GM19452 (cell line): ENCODE measurements around the gene COG4.
"Not testable (repeated sequence)": the region's sequence is repeated elsewhere in the genome, so short reads cannot be mapped to it uniquely, and the experiment has no call there.

Source experiments
- ATAC-seq: cut with Tn5 transposase; IDR thresholded peaks from one replicate; pipeline ENCODE4 v1.9.1; 2021; ENCODE audit not compliant: unreplicated experiment

Gene COG4

DNA sequence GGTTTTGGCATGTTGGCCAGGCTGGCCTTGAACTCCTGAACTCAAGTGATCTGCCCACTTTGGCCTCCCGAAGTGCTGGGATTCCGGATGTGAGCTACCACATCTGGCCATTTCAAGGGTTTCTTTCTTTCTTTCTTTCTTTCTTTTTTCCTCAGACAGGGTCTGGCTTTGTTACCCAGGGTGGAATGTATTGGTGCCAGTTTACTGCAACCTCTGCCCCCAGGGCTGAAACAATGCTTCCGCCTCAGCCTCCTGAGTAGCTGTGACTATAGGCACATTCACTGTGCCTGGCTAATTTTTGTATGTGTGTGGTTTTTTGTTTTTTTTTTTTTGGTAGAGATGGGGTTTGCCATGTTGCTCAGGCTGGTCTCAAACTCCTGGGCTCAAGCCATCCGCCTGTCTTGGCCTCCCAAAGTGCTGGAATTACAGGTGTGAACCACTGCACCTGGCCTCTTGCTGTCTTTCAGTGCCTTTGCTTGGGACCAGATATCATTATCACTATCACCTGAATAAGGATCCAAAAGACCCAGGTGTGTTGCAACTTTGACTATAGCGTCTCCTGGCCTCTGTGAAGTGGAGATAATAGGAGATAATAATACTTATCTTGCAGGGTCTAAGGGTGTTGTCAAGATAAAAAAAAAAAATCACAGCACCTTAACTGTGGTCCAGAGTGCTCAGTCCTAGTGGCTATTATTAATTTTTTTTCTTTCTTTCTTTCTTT, 65.7 kb downstream of the COG4 start:
- no peak for ATAC-seq

DNA sequence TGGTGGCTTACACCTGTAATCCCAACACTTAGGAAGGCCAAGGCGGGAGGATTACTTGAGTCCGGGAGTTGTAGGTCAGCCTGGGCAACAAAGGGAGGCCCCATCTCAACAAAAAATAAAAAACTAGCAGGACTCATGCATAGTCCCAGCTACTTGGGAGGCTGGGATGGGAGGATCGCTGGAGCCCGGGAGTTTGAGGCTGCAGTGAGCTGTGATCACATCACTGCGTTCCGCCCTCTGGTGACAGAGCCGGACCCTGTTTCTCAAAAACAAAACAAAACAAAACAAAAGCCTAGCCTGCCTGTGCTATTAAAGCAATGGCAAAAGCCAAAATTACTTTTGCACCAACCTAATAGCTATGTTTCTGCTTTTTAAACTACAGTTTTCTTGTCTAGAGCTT, 67.4 kb downstream of the COG4 start:
- ATAC-seq = no peak

DNA sequence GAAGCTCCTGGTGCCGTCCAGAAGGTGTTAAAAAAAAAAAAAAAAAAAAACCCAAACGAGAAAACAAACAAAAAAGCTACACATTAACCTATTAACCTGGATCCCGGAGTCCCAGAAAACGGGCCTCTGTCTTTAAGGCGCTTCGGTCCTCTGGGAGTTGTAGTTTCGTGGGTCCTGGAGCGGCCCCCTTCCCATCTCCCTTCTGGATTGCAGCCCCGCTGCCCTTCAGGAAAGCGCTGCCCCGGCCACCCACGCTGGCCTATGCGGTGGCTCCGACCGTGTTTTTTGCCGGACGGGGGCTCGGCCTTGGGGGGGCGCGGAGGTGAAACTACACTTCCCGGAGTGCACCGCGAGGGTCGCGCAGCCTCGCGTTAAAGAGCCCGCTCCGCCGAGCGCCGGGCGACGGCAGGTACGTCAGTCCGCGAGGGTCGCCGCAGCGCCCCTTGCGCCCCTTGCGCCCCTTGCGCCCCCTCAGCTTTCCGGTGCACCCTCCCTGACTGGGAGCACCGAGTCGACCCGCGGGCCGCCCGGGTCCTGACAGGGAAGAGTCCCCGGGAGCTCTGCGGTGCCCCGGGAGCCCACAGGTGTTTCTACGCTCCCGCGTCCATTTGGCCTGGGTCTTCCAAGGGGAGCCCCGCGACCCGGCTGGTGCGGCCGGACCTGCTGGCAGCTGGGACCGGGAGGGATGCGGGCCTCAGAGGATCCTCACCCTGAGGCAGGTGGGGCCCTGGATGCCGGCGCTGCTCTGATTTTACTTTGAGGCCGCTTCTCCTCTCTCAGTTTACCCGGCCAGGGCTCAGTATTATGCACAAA, 68.9 kb downstream of the COG4 start, which contains the start of gene FCSK:
FCSK (plus strand) TSS at position 374 of the 813 bp plus-strand sequence. CDS start 8,596 bp downstream, outside the sequence.
- peak; percentile 92 for ATAC-seq

DNA sequence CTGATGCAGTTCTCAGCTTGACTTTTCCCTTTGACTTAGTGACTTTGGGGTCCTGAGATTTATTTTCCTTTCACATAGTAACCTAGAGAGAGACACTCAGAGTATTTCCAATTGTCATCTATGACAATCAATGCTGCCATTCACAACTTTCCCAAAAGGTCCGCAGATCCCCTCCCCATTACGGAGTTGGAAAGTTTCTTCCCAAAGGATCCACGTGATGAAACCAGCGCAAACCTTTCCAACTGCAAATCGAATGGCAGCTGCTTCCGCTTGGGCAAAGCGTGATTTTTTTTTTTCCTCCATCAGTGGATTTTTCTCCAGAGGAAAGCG, 69.5 kb downstream of the COG4 start:
- no peak for ATAC-seq

DNA sequence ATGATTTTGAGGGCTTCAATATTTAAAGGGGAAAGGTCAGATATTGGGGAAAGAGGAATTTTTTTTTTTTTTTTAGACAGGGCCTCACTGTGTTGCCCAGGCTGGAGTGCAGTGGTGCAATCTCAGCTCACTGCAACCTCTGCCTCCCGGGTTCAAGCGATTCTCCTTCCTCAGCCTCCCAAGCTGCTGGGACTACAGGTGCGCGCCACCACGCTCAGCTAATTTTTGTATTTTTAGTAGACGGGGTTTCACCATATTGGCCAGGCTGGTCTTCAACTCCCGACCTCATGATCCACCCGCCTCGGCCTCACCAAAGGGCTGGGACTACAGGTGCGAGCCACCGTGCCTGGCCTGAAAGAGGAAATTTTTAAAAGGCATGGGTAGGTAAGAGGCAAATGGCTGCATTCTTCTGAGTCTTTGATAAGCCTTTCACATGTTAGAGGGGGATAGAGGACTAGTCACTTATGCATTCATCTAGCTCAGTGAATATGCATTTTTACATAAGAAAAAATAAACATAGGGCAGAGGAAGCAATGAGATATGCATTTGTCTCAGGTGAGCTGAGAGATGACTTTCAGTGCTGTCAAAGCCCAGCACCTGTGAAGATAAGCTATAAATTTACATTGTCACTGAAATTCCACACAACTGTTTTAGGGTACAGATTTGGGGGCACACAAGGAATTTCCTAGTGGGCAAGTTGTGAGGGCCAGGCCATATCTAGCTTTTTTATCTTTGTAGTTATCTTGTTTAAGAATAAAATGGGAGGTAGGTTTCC, 70.0 kb downstream of the COG4 start:
- ATAC-seq = no peak

DNA sequence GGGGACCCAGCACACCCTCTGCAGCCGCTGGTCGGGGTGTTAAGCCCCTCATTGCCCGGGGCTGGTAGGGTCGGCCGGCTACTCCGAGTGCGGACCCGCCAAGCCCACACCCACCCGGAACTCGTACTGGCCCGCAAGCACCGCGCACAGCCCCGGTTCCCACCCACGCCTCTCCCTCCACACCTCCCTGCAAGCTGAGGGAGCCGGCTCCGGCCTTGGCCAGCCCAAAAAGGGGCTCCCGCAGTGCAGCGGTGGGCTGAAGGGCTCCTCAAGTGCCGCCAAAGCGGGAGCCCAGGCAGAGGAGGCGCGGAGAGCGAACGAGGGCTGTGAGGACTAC, 72.4 kb downstream of the COG4 start:
- ATAC-seq = not testable (repeated sequence)

DNA sequence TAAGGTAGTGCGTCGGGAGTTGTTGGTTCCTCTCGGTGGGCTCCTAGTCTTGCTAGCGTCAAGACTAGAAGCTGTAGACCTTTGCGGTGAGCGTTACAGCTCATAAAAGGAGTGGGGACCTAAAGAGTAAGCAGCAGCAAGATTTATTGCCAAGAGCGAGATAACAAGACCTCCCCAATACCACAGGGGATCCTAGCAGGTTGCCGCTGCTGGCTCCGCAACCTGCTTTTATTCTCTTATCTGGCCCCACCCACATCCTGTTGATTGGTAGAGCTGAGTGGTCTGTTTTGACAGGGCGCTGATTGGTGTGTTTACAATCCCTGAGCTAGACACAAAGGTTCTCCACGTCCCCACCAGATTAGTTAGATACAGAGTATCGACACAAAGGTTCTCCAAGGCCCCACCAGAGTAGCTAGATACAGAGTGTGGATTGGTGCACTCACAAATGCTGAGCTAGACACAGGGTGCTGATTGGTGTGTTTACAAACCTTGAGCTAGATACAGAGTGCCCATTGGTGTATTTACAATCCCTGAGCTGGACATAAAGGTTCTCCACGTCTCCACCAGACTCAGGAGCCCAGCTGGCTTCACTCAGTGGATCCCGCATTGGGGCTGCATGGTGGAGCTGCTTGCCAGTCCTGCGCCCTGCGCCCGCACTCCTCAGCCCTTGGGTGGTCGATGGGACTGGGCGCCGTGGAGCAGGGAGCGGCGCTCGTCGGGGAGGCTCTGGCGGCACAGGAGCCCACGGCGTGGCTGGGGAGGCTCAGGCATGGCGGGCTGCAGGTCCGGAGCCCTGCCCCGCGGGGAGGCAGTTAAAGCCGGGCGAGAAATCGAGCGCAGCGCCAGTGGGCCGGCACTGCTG, 73.0 kb downstream of the COG4 start:
- not testable (repeated sequence) for ATAC-seq

DNA sequence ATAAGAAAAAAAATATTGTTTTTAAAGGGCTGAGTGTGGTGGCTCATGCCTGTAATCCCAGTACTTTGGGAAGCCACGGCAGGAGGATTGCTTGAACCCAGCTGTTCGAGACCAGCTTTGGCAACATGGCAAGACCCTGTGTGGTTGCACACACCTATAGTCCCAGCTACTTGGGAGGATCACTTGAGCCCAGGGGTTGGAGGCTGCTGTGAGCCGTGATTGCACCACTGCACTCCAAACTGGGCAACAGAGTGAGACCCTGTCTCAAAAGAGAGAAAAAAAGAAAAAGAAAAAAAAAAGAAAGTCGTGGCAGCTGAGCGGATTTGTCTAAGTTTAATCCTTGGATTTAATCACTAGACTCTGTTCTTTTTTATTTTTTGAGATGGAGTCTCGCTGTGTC, 75.3 kb downstream of the COG4 start:
- no peak for ATAC-seq

DNA sequence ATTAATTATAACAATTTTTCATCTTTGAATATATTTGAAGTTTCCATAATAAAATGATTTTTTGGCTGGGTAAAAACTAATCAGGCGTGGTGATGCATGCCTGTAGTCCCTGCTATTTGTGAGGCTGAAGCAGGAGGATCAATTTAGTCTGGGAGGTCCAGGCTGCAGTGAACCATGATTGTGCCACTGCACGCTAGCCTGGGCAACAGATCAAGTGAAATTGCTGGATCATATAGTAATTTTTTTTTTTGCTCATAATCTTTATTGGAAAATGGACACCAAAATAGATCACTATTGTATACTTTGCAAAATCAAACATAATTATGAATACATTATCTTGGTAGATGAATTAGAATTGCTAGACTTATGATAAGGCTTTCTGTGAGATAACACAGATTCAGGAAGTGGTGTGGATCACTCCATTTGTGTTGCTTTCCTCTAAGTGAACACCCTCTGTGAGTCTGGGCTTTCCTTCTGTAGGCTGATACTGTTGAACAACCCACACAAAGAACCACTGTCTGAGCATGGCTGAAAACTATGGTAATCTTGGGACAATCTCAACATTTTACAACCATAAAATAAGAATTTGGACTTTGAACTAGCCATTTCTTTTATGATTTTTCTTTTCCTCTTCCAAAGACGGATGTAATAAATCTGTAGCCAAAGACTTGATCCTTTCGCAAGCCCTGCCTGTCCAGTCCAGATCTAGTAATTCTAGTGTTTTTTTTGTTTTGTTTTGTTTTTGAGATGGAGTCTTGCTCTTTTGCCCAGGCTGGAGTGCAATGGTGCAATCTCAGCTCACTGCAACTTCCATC, 78.9 kb downstream of the COG4 start:
- ATAC-seq = no peak

DNA sequence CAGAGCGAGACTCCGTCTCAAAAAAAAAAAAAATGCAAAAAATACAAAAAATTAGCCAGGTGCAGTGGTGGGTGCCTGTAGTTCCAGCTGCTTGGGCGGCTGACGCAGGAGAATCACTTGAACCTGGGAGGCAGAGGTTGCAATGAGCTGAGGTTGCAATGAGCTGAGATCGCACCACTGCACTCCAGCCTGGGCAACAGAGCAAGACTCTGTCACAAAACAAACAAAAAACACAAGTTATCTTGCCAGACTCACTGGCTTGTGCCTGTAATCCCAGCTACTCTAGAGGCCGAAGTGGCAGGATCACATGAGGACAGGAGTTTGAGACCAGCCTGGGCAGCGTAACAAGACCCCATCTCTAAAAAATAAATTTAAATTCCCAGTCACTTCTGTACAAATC, 81.0 kb downstream of the COG4 start:
- ATAC-seq = no peak

DNA sequence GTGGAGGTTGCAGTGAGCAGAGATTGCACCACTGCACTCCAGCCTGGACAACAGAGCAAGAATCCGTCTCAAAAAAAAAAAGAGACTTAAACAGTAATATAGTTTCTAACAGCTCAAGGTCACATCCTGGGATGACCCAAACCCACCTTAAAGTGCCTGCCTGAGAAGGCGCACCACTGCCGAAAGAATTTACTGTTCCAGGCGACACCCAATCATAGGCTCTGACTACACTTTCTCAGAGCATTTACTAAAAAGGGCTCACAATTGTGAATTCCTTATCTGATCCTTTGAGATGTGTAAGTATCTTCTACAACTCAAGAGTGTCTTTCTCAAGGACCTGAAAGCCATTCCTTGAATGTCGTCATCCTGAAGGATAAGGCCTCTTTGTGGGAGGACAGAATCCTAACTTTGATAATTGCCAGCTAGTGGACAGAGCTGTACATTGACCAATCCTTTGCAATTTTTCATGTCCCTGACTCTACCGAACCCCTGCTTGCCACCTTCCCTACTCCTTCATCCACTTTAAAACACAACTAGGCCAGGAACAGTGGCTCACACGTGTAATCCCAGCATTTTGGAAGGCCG, 81.9 kb downstream of the COG4 start:
- ATAC-seq = no peak

DNA sequence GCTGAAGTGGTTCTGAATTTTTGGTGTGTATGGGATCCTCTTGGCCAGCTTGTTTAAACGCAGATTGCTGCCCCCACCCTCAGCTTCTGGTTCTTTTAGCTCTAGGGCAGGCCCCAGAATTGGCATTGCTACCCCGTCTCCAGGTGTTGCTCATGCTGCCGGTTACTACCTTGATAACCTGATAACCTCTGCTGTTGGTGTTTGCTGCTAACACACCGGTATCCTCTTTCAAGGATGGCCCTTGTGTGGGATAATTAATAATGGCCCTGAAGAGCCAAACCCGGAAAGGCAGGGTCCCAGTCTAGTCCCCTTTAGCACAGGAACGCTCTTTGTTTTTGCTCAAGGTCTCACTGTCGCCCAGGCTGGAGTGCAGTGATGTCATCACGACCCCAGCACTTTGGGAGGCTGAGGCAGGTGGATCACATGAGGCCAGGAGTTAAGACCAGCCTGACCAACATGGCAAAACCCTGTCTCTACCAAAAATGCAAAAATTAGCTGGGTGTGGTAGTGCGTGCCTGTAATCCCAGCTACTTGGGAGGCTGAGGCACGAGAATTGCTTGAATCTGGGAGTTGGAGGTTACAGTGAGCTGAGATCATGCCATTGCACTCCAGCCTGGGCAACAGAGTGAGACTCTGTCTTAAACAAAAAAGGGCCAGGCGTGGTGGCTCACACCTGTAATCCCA, 83.2 kb downstream of the COG4 start:
- ATAC-seq = no peak

DNA sequence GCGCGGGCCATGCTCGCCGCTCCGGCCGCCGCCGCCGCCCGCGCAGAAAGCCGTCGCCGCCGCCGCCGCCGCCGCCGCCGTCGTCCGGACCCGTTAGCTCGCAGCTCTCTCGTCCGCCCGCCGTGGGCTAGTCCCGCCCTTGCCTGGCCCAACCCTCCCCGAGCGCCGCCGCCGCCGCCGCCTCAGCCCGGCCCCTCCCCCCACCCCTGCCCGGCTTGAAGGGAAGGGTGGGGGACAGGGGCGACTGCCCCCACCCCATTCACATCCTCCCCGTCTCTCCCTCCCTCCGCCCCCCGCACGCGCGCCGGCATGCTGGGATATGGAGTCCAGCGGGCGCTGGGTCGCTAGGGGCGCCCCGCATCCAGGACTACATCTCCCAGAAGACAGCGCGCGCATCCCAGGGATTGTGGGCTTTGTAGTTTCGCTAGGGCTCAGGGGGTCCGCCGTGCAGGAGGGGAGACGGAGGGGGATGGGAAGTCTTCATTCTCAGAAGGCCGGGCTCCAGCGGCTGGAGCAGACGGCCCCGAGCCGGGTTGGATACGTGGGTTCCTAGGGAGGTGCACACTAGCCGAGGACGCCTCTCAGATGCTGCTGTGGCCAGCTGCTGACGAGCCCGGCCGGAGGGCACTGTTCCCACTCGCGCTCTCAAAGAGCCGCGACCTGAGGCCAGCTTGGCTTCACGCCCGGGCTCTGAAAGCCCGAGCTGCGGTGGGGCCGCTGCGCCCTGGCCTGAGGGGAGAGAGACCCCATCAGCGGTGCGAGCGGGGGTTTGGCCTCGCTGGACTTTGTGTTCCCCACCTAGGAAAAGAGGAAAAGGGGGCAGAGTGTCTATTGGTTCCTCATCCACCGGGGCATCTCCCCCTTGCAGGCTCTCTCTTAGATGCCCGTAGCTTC, 84.1 kb downstream of the COG4 start, which contains the start of gene ST3GAL2:
ST3GAL2 (minus strand) TSS at position 132 of the 894 bp plus-strand sequence. CDS start 40,570 bp downstream, outside the sequence.
- ATAC-seq = peak; percentile 83

DNA sequence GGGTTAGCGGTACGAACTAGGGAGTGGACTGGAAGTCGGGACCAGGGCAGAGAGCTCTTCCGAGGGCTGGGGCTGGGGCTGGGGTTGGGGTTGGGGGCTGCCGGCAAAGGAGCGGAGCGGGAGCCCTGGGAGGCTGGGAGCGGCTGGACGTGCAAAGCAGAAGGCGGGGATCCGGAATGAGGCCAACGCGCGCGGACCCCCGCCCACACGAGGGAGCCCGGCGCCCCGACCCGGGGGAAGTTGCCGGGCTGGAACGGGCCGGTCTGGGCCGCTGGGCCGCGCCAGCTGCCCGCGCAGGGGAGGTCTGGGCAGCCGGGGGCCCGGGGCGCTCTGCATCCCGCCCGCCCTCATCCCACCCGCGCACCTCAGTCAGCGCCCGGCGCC, 84.8 kb downstream of the COG4 start:
- ATAC-seq = no peak

DNA sequence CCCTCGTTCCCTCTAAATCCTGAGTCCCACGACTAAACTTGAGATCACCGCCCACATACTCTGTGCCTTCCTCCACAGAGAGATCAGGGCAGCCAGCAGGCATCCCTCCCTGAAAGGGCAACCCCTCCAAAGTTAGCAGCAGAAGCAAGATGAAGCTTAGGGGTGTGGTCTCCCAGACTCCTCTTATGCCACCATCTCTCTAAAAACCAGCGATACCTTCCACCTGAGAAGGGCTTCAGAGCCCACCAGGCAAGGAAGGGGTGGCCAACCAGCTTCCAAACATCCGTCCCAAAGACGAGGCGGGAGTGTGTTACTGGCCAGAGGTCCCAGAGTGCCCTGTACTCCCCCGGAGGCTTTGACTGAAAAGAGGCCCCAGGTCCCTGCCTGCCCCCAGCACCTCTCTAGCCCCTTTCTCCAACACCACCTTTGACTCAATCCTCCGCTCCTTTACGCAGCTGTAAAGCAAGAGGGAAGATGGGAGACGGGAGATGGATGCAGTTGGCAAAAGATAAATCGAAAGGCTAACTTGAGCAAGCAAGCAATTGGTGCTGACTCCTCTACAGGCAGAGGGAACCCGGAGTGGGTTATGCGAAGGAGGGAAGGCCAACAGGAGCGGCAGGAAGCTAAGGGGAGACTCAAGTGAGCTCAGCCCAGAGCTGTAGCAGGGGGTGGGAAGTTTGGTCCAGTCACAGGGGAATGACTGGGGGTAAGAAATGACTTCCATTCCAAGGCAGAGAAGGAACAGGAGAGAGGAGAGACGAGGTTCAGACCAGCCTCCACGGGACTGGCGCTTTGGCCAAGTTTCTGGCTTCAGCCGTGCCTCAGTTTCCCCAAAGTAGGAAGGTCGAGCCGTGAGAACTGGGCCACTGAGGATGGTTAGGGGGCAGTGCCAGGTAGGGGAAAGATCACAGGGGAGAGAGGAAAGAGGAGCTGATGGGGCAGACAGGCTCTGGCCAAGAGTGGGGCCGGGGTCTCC, 85.5 kb downstream of the COG4 start:
- no peak for ATAC-seq

DNA sequence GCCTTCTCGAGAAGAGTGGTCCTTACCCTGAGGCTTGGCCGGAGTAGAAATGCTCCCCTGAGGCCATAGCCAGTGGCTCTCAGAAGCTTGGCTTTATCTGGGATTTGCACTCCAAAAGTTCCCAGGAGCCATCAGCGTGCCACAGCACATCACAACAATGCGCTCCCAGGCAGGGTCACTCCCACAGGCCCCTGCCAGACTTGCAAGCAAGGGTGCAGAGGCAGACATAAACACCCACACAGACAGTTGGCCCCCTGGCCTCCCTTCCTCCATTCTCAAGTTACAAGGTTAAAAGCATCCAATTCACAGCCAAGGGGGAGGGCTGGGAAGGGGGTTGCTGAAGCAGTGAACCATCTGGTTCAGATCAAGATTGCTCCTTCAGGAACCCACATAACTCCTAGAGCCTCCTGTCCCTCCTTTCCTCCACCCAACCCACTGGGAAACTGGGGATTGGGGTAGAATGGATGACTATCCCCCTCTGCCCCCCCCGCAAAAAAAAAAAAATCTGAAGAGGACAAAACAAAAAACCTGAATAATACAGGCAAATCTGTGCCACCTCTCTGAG, 86.3 kb downstream of the COG4 start:
- ATAC-seq = no peak
